Measurements from ENCODE around the gene KCNJ10. TPM values are rescaled to one million over a fixed set of nuclear protein-coding genes. Genes with fewer than 3 reads are reported as not detected.

KCNJ10 gene
- total and polyA plus RNA-seq, 2 donors (not counting 3 experiments of a cell fraction or from before 2014, with no cell fraction given), result not detected

DNA sequence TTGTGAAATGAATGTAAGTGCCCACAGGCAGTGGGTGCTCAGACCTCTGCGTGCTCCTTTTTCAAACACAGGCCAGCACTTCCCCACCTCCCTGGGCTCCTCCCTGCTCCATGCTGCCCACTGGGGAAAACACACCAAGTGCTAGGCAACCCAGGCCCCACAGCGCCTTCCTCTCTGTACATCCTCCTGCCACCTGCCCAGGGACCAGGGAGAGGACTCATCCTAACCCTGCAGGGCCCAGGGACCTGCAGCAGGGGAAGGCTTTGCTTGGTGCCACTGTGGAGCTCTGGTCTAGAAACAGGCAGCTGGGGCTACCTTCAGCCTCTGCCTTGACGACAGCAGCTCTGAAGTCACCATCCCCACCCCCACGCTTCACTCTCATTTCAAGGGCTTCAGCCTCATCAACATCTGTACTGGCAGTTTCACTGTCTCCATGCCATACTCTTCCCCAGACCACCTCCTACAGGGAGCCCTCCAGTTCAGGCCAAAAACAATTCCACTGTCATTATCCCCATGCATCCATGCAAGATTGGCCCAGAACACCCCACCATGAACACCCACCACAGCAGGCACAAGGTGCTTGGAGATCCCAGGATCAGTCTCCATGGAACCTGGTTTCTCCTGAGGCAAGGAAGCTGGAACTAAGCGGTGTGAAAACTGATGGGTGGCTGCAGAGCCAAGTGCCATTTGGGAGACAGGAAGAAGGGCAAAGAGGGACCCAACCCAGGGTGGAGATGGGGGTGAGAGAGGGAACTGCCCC is 27.4 kb upstream of the KCNJ10 start:
- ChIA-PET CTCF (interaction anchor here (1.4 to 3.8 kb wide), 10 partner anchors 8 to 279 kb away, joined by 4 to 43 read pairs (median 12); partner anchors contain the start of gene KCNJ9), POLR2A (no interaction called here)
- Histone ChIP-seq H3K27ac (ENCODE audit: insufficient read depth, low read depth, low read length) (no peak overlapping the region), H3K4me1 (ENCODE audit: control insufficient read depth, extremely low read depth, insufficient read depth, low read length) (peaks cover 7% of the 10 kb centered on the region), H3K9me1 (replicated peaks; ENCODE audit: control insufficient read depth, extremely low read depth, insufficient read depth, low read length) (no peaks in the 10 kb centered on the region), H3K79me2 (ENCODE audit: control insufficient read depth, insufficient read depth, low read length) (no peaks in the 10 kb centered on the region), H4K20me1 (replicated peaks; ENCODE audit: control insufficient read depth, extremely low read depth, insufficient read depth, low read length) (no peaks in the 10 kb centered on the region), H3K4me3 (replicated peaks in 1 of 3; ENCODE audit: insufficient read depth in 1 of 3, low read depth in 1 of 3, low read length in 3 of 3) (no peak overlapping the region), H3K27me3 (ENCODE audit: control insufficient read depth in 2 of 2, insufficient read depth in 2 of 2, low read length in 2 of 2) (peaks cover 2 to 5% of the 10 kb centered on the region in 2 experiments), H2AFZ (ENCODE audit: low read depth, low read length) (no peak overlapping the region), H3K9me3 (replicated peaks; ENCODE audit: control insufficient read depth, insufficient read depth, low read length) (no peaks in the 10 kb centered on the region), H3K9ac (replicated peaks; ENCODE audit: extremely low read depth, insufficient read depth, low read length) (no peak overlapping the region), H3K36me3 (ENCODE audit: control insufficient read depth in 2 of 2, extremely low read depth in 1 of 2, insufficient read depth in 2 of 2, low read length in 2 of 2) (no peaks in the 10 kb centered on the region), H3K4me2 (ENCODE audit: insufficient read depth, low read length) (peak overlapping the region; percentile 73)
- dilution Hi-C loops (cut with MboI; ENCODE audit: extremely low pct_ligation_motif_present, low sequenced_read_pairs) (no loop called here), intact Hi-C loops (cut with micrococcal nuclease) (loop anchor here (5.0 kb wide), 1 partner anchor 160 kb away; no protein-coding TSS in a partner anchor)
- BruUV-seq (replicated peaks), result no TSS peak
- FAIRE-seq (no peak), DNase-seq (ENCODE audit: low read depth, low spot score) (peak; percentile 4)
- TF ChIP-seq EZH2 (IDR thresholded peaks at IDR 0.05; ENCODE audit: borderline replicate concordance, low read depth, low read length, severe bottlenecking) (no peak), JUN (IDR thresholded peaks at IDR 0.05; ENCODE audit: borderline replicate concordance, insufficient read depth, insufficient read length, low read depth) (no peak), FOS (IDR thresholded peaks at IDR 0.05; ENCODE audit: borderline replicate concordance, insufficient read depth, low read length) (no peak), MYC (IDR thresholded peaks at IDR 0.05; ENCODE audit: low read depth, low read length) (no peak), POLR2AphosphoS5 (IDR thresholded peaks at IDR 0.05; ENCODE audit: insufficient read depth, low read depth, low read length) (no peak), POLR2A (IDR thresholded peaks at IDR 0.05; ENCODE audit: low read depth, low read length) (no peak), GATA2 (IDR thresholded peaks at IDR 0.05; ENCODE audit: insufficient read depth, insufficient read length, low read depth, low read length) (no peak)
- TF ChIP-seq, protein P1, sequence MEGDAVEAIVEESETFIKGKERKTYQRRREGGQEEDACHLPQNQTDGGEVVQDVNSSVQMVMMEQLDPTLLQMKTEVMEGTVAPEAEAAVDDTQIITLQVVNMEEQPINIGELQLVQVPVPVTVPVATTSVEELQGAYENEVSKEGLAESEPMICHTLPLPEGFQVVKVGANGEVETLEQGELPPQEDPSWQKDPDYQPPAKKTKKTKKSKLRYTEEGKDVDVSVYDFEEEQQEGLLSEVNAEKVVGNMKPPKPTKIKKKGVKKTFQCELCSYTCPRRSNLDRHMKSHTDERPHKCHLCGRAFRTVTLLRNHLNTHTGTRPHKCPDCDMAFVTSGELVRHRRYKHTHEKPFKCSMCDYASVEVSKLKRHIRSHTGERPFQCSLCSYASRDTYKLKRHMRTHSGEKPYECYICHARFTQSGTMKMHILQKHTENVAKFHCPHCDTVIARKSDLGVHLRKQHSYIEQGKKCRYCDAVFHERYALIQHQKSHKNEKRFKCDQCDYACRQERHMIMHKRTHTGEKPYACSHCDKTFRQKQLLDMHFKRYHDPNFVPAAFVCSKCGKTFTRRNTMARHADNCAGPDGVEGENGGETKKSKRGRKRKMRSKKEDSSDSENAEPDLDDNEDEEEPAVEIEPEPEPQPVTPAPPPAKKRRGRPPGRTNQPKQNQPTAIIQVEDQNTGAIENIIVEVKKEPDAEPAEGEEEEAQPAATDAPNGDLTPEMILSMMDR (IDR thresholded peaks at IDR 0.05; ENCODE audit: extremely low read depth in 1 of 2, insufficient read depth in 1 of 2, low read depth in 1 of 2, low read length in 2 of 2), result no peak
- TF ChIP-seq, protein P2, sequence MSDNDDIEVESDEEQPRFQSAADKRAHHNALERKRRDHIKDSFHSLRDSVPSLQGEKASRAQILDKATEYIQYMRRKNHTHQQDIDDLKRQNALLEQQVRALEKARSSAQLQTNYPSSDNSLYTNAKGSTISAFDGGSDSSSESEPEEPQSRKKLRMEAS (IDR thresholded peaks at IDR 0.05; ENCODE audit: insufficient read depth, insufficient read length), result no peak

All from endothelial cell of umbilical vein (primary cell).